GM18951 (cell line): ENCODE results near the gene USP13.

Source experiments
- POLR2A ChIP-seq: IDR thresholded peaks from 4 replicates; pipeline ENCODE4 v1.6.1; 2011; ENCODE audit warnings: mild to moderate bottlenecking; ENCODE audit not compliant: insufficient read length, insufficient read depth; ENCODE audit errors: extremely low read depth
- in situ Hi-C: fragments of 300-500 bp; cut with MboI; formaldehyde crosslinking; loops from one replicate; pipeline ENCODE4 v1.12.0; 2022; ENCODE audit warnings: low sequenced_read_pairs, mixed read lengths, inconsistent platforms; ENCODE audit not compliant: unreplicated experiment

Gene USP13

GRCh38 chr3:179697736-179698332 is 45.0 kb downstream of the USP13 start:
- TF ChIP-seq POLR2A: no peak
- in situ Hi-C loops: no loop called here

GRCh38 chr3:179700716-179701115 is 47.9 kb downstream of the USP13 start:
- TF ChIP-seq POLR2A: no peak
- in situ Hi-C loops: no loop called here

DNA sequence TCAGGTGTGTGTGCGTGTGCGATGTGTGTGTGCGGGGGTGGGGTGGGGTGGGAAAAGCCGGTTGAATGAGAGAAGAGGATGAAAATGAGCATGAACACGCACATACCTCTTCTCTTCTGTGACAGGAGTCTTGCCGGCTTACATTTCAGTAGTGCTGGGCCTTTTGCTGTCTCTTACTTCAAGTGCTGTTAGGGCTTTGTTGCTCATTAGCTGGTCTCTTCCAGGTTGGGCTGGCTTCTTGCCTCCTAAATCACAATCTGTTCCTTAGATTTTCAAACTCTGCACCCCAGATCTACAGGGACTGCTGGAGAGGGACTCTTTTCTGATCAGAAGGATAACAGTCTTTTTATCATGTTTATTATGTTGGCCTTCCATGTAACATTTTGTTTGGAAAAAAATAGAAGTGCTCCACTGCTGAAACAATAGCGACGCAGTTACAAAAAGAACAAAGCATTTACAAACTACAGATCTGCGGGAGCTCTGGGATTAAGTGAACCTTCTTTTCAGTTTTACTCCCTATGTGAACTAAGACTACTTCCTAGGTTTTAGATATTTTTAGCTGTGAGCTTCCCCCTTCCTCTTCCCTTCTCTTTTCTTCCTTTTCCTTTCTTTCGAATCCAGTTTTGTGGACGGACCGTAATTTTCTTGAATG is 48.5 kb downstream of the USP13 start:
- no peak for TF ChIP-seq POLR2A
- in situ Hi-C loops: no loop called here

DNA sequence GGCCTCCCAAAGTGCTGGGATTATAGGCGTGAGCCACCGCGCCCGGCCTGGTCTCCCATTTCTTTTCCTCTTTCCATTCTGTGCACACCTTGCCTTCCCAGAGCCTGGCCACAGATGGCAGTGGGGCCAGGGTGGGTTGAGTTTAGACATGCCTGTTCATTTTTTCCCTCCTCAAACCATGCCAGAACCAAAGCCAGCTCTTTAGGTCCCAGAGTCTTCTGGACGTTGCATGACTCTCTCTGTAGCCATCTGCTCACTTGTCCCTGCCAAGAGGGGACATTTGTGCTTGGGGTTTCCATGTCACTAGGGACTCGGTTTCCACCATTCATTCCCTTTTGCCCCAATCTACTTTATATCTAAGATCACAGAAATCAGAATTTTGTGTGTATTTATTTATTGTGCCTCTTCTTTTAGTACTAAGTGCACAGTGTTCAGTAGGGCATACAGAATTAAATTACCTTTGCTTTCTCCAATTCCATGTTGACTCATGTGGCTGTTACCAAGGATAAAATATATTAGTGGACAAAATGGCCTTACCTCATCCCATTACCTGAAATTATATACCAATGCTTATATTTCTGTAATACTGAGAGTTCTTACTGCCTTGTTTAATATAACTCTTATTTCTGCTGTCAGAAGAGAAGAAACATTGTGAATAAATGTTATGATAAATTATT is 49.6 kb downstream of the USP13 start:
- TF ChIP-seq POLR2A: no peak
- in situ Hi-C loops: no loop called here

- TF ChIP-seq POLR2A: no peak
- in situ Hi-C loops: no loop called here
Measured at GRCh38 chr3:179703816-179704215, 51.0 kb downstream of the USP13 start.

DNA sequence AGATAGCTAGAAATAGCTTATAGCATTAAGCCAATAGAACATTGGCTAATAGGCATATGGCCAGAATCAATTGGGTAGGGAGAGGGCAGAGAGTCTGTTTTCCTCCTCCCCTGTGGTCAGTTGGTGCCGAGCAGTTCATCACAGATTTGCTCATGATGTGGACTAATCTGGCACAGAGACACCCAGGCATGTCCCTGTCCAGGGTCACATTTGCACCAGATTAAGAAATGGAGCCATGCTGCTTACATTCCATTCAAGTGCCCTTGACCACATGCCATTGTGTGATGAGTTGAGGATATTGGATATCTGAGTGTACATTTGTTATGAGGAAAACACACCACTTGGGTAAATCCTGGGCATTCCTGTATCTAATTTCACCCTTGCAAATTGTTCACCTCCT is 53.4 kb downstream of the USP13 start:
- in situ Hi-C loops: no loop called here
- no peak for TF ChIP-seq POLR2A

DNA sequence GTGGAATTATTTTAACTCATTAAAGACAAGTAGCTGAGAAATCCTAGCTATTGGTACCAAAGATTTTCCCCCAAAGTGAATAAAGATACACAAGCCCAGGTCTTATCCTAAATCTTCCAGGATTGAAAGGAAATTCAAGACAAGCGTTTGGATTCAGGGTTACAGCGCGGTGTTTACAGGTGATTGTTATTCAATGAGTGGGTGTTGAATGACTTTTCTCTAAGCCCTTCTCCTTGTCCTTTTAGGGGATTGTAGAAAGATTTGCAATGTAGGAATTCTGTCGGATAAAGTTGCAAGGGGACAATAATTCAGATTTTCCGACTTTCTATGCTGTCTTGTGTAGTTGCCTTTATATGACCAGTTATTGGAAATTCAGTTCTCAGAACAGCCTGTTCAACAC is 57.2 kb downstream of the USP13 start:
- in situ Hi-C loops: no loop called here

DNA sequence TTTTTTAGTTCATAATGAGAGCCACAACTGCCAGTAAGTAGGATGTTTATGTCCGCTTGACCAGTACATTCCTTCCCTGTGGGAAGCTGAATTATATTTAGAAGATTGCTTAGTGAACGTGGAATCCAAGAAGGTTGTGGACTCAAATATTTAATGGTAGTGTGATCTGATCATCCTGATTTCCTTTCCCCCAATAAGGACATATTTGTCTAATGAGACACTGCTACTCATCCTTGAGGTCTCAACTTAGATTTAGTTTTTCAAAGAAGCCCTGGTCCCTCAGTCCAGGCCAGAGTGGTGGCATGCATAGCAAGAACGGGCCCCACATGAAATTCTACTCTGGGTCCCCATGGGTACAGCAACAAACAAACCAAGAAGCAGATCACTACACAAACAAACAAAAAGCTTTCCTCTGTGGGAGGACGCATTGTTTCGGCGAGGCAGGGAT is 60.8 kb downstream of the USP13 start:
- TF ChIP-seq POLR2A: no peak
- in situ Hi-C loops: no loop called here

More for the DNA sequence above, 57.2 kb downstream of the USP13 start:
- TF ChIP-seq POLR2A: no peak

DNA sequence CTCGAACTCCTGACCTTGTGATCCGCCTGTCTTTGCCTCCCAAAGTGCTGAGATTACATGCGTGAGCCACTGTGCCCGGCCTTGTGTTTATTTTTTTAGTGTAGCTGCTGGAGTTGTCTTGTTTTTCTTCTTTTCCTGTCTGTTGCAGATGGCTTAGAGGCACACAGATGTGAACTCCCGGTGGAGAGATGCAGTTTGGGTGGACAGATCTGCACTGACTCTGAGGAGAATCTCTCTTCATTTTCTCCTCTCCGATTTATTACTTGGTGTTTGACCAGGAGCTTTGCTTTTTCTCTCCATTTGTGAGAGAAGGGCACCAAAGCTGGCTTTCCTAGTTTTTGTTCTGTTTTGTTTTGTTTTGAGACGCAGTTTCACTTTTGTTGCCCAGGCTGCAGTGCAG is 62.7 kb downstream of the USP13 start:
- in situ Hi-C loops: no loop called here
- TF ChIP-seq POLR2A: no peak

DNA sequence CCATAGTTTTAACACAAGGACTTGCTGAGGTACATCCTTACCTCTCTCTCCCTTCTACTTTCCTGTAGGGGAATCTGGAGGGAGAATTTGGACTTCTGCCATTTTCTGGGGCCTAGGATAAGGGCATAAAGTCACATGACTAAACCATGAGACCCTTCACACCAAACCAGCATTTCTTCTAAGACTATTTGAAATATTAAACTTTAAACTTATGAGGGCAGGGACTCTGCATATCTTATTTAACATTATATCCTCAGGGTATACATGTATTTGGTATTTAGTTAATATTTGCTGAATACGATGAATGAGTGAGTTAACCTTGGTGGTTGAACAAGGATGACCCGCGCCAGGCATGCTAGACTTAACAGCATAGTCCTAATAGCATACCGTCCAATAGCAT is 63.4 kb downstream of the USP13 start:
- in situ Hi-C loops: no loop called here

DNA sequence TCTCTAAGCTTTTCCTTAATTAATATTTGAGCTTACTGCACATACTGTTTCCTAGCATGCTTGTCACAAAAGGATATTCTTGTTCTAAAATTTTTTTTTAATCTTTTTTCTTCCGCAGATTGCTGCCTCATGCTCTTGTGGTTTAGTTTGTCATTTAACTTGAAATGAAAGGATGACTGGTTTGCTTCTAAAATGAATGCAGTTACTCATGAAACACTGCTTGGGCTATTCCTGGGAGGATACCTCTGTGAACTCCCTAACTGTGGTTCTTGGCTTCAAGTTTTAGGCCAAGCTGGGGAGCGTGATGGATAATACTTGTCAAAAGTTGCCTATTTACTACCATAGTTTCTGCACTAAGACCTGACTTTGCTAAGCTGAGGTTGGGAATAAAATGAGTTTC is 64.0 kb downstream of the USP13 start:
- in situ Hi-C loops: no loop called here
- TF ChIP-seq POLR2A: no peak

More for the DNA sequence above, 63.4 kb downstream of the USP13 start:
- no peak for TF ChIP-seq POLR2A

GRCh38 chr3:179717219-179717618 is 64.4 kb downstream of the USP13 start:
- no peak for TF ChIP-seq POLR2A
- in situ Hi-C loops: no loop called here

DNA sequence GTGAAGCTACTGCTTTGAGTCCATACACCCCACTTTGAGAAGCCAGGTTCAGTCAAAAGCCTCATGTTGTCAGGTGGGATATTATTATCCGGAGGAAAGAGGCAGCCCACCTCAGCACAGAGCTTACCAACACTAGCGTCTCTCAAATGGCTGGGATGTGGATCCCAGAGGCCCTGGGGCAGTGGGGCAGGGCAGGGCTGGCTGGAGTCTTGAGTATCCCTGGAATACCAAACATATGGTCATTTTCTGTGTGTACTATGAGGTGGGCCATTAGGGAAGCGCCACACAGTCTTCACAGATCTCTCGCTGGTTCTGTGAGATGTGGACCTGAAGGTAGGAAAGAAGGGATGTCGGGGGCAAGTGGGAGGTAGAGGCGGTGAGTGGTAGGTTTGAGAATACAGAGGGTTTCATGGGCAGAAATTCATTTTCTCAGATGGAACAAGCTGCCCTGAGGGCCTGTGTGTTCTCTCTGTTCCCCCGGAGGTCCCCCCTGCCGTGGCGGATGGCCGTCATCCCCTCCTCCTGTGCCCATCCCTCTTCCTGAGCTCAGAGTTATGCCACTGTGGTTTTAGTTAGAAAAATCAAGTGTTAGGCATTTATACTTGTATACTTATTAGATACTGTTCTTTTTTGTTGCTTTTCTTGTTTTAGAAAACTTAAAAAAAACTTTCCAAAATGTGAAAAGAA is 66.4 kb downstream of the USP13 start:
- in situ Hi-C loops: no loop called here
- TF ChIP-seq POLR2A: no peak
